Epithelial cell of esophagus (primary cell): ENCODE results near the gene GALNT1.
A peak's percentile ranks its signal among the peaks of the same experiment; 100 is the strongest.

ENCODE experiments used
- DNase-seq: peaks from one replicate; pipeline ENCODE4 v3.0.0; 2010; ENCODE audit warnings: low read depth
- H3K4me3 ChIP-seq: 2 replicates; pipeline ENCODE4 v1.5.1; 2011; ENCODE audit warnings: mild to moderate bottlenecking, low read length, control low read depth
- TF ChIP-seq, protein P1 (sequence below): IDR thresholded peaks from 2 replicates; pipeline ENCODE4 v1.5.1; 2011; ENCODE audit warnings: low read depth, mild to moderate bottlenecking, low read length, control low read depth, inconsistent platforms; ENCODE audit not compliant: insufficient read depth; ENCODE audit errors: missing control alignments

The GALNT1 gene

GRCh38 chr18:35740656-35741055 lies 159.1 kb downstream of the GALNT1 start:
- H3K4me3 ChIP-seq, result no peak overlapping the region
- TF ChIP-seq, protein P1, sequence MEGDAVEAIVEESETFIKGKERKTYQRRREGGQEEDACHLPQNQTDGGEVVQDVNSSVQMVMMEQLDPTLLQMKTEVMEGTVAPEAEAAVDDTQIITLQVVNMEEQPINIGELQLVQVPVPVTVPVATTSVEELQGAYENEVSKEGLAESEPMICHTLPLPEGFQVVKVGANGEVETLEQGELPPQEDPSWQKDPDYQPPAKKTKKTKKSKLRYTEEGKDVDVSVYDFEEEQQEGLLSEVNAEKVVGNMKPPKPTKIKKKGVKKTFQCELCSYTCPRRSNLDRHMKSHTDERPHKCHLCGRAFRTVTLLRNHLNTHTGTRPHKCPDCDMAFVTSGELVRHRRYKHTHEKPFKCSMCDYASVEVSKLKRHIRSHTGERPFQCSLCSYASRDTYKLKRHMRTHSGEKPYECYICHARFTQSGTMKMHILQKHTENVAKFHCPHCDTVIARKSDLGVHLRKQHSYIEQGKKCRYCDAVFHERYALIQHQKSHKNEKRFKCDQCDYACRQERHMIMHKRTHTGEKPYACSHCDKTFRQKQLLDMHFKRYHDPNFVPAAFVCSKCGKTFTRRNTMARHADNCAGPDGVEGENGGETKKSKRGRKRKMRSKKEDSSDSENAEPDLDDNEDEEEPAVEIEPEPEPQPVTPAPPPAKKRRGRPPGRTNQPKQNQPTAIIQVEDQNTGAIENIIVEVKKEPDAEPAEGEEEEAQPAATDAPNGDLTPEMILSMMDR, result no peak
- DNase-seq, result no peak

- no peak for DNase-seq
- no peak overlapping the region for H3K4me3 ChIP-seq
- TF ChIP-seq, protein P1, result no peak
These were observed 162.4 kb downstream of the GALNT1 start for GRCh38 chr18:35743916-35744315.

DNA sequence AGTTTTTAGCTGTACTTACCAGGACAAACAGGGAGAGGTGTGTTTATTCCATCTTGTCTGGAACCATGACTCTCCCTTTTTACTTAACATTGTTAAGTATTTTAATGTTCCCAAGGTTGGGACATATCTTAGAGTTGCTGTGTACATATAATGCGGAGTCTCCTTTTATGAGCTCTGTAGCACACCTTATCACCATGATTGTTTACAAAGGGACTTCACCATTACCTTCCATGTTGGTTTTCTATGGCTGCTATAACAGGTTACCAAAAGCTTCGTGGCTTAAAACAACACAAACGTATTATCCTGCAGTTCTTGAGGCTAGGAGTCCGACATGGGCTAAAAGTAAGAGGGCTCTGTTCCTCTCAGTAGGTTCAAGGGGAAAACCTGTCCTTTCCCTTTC lies 164.3 kb downstream of the GALNT1 start:
- TF ChIP-seq, protein P1, result no peak
- H3K4me3 ChIP-seq, result no peak overlapping the region
- no peak for DNase-seq

DNA sequence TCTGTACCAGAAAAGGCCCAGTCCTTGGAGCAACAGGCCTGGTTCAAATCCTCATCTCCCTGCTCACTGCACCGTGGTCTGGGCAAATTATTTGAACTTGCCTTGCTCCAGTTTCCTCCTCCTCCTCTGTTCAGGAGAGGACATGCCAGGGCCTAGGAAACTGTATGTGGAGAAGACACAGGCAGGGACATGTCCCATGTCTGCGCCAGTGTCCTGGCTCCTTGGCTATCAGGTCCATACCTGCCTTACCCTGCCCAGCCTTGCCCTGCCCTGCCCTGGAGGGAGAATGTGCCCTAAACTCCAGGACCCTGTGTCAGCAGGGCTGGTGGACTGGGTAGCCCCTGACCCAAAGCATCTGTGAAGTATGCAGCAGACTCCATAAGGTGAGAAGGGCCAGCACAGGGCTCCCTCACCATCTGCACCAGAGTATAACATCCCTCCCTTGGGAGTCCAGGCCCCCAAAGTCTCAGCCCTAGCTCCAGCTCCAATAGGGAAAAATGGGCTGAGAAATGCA lies 165.3 kb downstream of the GALNT1 start:
- TF ChIP-seq, protein P1, result no peak
- H3K4me3 ChIP-seq, result no peak overlapping the region
- peak; percentile 72 for DNase-seq

DNA sequence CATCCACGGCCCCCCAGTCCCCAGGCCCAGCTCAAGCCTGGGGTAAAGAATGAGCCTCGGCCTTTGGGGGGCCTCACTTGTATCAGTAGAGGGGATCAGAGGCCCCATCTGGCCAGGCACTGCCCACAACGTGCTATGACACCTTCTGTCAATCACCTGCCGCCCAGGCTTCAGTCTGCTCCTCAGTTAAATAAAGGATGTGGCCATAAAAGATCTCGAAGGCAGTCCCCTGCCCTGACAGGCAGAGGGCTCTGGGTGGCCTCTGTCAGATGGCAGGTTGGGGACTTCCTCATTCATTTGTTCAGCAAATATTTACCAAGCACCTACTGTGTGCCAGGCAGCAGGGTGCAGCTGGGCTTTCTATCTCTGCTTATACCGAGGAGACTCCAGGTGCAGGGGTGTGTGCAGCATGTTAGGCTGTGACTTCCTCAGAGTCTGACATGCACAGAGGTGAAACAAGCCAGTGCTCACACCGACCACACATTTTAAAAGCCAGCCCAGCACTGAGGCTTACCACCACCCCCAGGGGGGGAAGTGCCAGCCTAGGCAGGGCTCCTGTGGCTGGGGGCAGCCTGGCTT lies 166.4 kb downstream of the GALNT1 start:
- TF ChIP-seq, protein P1, result no peak
- no peak overlapping the region for H3K4me3 ChIP-seq
- no peak for DNase-seq

GRCh38 chr18:35749701-35750100 lies 168.2 kb downstream of the GALNT1 start:
- TF ChIP-seq, protein P1, result no peak
- DNase-seq, result peak; percentile 90
- H3K4me3 ChIP-seq, result no peak overlapping the region

GRCh38 chr18:35750929-35751328 lies 169.4 kb downstream of the GALNT1 start:
- no peak for DNase-seq
- TF ChIP-seq, protein P1, result no peak
- H3K4me3 ChIP-seq, result no peak overlapping the region
